RWPE2 (cell line): ENCODE data around the gene DUSP5.

Experiments used
- ATAC-seq: fragments of 200-7000 bp; cut with Tn5 transposase; 3 replicates; pipeline ENCODE4 v1.9.1; 2021; ENCODE audit warnings: low read depth
- DNase-seq: peaks from one replicate; pipeline ENCODE4 v3.0.0-alpha.2; 2020; ENCODE audit warnings: low spot score
- H3K27ac ChIP-seq: fragments of 450-650 bp; 2 replicates; pipeline ENCODE4 v1.5.1; 2017; ENCODE audit warnings: mild to moderate bottlenecking; ENCODE audit not compliant: poor library complexity, severe bottlenecking
- H3K27me3 ChIP-seq: fragments of 250-450 bp; sonication (Bioruptor Pico); 2 replicates; pipeline ENCODE4 v1.5.1; 2021; ENCODE audit warnings: mild to moderate bottlenecking, moderate library complexity; ENCODE audit not compliant: insufficient read depth, poor library complexity, severe bottlenecking
- H3K36me3 ChIP-seq: fragments of 250-450 bp; sonication (Bioruptor Pico); 2 replicates; pipeline ENCODE4 v1.5.1; 2020; ENCODE audit warnings: low read depth, mild to moderate bottlenecking, moderate library complexity
- H3K4me1 ChIP-seq: fragments of 250-450 bp; sonication (Bioruptor Pico); 2 replicates; pipeline ENCODE4 v1.5.1; 2021; ENCODE audit warnings: mild to moderate bottlenecking, moderate library complexity; ENCODE audit not compliant: insufficient read depth, poor library complexity, severe bottlenecking
- H3K4me3 ChIP-seq: fragments of 250-450 bp; sonication (Bioruptor Pico); 2 replicates; pipeline ENCODE4 v1.5.1; 2021; ENCODE audit warnings: mild to moderate bottlenecking, moderate library complexity; ENCODE audit not compliant: severe bottlenecking
- H3K9me3 ChIP-seq: fragments of 250-450 bp; sonication (Bioruptor Pico); 2 replicates; pipeline ENCODE4 v1.5.1; 2021; ENCODE audit warnings: mild to moderate bottlenecking, moderate library complexity; ENCODE audit not compliant: severe bottlenecking
- TF ChIP-seq, protein P1 (sequence below): fragments of 450-650 bp; IDR thresholded peaks from one replicate; pipeline ENCODE4 v1.5.1; 2017; ENCODE audit warnings: mild to moderate bottlenecking, moderate library complexity; ENCODE audit not compliant: poor library complexity, severe bottlenecking

DUSP5 gene, protein sequence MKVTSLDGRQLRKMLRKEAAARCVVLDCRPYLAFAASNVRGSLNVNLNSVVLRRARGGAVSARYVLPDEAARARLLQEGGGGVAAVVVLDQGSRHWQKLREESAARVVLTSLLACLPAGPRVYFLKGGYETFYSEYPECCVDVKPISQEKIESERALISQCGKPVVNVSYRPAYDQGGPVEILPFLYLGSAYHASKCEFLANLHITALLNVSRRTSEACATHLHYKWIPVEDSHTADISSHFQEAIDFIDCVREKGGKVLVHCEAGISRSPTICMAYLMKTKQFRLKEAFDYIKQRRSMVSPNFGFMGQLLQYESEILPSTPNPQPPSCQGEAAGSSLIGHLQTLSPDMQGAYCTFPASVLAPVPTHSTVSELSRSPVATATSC

DNA sequence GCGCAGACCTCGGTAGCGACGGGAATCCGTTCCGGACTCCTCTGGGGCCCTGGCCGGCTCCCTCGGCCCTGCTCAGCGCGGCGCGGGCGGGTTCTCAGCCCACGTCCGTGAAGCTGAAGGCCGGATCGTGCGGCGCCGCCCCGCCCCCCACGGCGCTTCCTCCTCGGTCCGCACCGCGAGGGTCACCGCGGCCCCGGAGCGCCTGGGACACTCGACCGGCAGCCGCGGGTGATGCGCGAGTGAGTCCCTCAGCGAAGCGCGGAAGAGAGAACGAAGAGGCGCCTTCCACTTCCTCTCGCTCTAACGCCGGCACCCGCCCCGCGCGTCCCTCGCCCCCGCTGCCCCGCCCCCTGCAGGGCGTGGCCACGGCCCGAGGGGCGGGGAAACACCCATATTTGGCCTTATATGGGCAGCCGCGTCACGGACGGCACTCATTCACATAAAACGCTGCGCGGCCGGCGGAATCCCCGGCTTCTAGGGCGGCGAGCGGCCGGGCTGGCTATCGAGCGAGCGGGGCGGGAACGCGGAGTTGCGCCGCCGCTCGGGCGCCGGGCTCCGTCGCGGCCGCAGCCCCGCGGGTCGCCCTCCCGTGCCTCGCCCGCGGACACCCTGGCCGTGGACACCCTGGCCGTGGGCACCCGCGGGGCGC, at the start of gene DUSP5:
DUSP5 (plus strand) TSS at position 470 of the 649 bp plus-strand sequence. CDS start 215 bp downstream, outside the sequence.
- H3K9me3 ChIP-seq, result no peaks in the 10 kb centered on the region
- TF ChIP-seq, protein P1, sequence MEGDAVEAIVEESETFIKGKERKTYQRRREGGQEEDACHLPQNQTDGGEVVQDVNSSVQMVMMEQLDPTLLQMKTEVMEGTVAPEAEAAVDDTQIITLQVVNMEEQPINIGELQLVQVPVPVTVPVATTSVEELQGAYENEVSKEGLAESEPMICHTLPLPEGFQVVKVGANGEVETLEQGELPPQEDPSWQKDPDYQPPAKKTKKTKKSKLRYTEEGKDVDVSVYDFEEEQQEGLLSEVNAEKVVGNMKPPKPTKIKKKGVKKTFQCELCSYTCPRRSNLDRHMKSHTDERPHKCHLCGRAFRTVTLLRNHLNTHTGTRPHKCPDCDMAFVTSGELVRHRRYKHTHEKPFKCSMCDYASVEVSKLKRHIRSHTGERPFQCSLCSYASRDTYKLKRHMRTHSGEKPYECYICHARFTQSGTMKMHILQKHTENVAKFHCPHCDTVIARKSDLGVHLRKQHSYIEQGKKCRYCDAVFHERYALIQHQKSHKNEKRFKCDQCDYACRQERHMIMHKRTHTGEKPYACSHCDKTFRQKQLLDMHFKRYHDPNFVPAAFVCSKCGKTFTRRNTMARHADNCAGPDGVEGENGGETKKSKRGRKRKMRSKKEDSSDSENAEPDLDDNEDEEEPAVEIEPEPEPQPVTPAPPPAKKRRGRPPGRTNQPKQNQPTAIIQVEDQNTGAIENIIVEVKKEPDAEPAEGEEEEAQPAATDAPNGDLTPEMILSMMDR, result no peak
- peak within 1 kb of the TSS; percentile 73 for H3K4me3 ChIP-seq
- peak; percentile 37 for ATAC-seq
- peaks cover 43% of the 10 kb centered on the region for H3K4me1 ChIP-seq
- peak; percentile 90 for DNase-seq
- no peaks in the 10 kb centered on the region for H3K27me3 ChIP-seq
- peak within 1 kb of the TSS; percentile 92 for H3K27ac ChIP-seq
- peaks cover 32% of the 10 kb centered on the region for H3K36me3 ChIP-seq

DNA sequence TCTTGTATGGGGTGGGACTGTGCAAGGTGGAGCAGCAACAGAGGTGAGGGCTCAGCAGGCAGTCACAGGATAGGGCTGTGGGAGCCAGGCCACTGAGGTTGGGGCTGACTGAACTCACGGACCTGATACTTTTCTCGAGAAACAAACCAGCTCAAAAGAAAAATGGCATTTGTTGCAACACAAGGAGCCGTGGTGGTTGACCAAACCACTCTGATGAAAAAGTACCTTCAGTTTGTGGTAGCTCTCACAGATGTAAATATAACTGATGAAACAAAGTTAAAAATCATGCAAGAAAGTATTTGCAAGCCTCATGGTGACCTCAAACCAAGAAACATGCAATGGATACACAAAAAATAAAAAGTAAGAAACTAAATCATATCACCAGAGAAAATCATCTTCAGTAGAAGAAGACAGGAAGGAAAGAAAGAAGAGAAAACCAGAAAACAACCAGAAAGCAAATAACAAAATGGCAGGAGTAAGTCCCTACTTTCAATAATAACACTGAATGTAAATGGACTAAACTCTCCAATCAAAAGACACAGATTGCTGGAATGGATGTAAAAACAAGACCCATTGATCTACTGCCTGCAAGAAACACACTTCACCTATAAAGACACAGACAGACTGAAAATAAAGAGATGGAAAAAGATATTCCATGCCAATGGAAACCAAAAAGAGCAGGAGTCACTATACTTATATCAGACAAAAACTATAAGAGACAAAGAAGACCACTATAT, 48.9 kb upstream of the DUSP5 start:
- no peaks in the 10 kb centered on the region for H3K27me3 ChIP-seq
- H3K27ac ChIP-seq, result no peak overlapping the region
- DNase-seq (no peak), ATAC-seq (no peak)
- TF ChIP-seq, protein P1, result no peak
- H3K4me1 ChIP-seq, result peaks cover 14% of the 10 kb centered on the region
- H3K4me3 ChIP-seq, result no peak overlapping the region
- H3K9me3 ChIP-seq, result peaks cover 2% of the 10 kb centered on the region
- H3K36me3 ChIP-seq, result no peaks in the 10 kb centered on the region

- Histone ChIP-seq H3K4me1 (peaks cover 15% of the 10 kb centered on the region), H3K9me3 (no peaks in the 10 kb centered on the region), H3K4me3 (no peak overlapping the region), H3K36me3 (no peaks in the 10 kb centered on the region), H3K27me3 (no peaks in the 10 kb centered on the region), H3K27ac (peak overlapping the region; percentile 48)
- no peak for DNase-seq
- ATAC-seq, result no peak
- TF ChIP-seq, protein P1, result no peak
Measured at GRCh38 chr10:110455446-110455845, 42.3 kb upstream of the DUSP5 start.

DNA sequence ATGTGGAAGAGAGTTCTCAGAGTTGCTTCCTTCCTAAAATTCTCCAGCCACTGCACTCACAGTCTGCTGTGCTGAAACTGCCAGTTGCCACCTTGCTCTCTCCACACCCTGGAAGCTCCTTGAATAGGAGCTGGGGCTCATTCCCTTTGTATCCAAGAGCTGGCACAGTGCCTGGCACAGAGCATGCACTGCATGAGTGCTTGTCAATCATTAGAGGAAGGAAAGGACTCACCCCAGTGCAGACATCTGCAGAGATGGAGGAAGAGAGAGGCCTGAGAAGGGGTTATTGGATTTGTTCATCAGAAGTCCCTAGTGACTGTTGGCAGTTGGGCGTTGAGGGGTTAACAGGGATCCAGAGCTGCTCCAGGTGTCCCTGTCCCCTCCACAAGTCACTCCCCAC, 41.7 kb upstream of the DUSP5 start:
- ATAC-seq, result peak; percentile 12; the same call in 2 of the 3 replicates
- no peak overlapping the region for H3K4me3 ChIP-seq
- no peaks in the 10 kb centered on the region for H3K9me3 ChIP-seq
- H3K27me3 ChIP-seq, result no peaks in the 10 kb centered on the region
- DNase-seq, result no peak
- H3K4me1 ChIP-seq, result peaks cover 15% of the 10 kb centered on the region
- TF ChIP-seq, protein P1, result no peak
- H3K27ac ChIP-seq, result peak overlapping the region; percentile 48
- H3K36me3 ChIP-seq, result no peaks in the 10 kb centered on the region
